ENCODE results near the gene DMD.

DNA sequence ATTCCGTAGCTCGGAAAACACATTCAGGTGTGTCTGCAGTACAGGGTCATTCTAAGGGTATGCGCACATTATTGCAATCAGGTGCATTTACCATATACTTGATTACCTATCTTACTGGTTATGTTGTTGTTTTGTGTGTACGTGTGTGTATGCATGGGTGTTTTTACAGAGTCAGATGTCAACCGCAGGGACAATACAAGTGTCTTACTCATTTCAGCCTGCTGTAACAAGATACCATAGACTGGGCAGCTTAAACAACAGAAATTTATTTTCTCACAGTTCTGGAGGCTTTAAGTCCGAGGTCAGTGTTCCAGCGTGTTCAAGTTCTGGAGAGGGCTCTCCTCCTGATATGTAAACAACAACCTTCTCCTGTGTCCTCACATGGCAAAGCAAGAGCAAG, 316.7 kb downstream of the DMD start:
- TF ChIP-seq, protein P1, sequence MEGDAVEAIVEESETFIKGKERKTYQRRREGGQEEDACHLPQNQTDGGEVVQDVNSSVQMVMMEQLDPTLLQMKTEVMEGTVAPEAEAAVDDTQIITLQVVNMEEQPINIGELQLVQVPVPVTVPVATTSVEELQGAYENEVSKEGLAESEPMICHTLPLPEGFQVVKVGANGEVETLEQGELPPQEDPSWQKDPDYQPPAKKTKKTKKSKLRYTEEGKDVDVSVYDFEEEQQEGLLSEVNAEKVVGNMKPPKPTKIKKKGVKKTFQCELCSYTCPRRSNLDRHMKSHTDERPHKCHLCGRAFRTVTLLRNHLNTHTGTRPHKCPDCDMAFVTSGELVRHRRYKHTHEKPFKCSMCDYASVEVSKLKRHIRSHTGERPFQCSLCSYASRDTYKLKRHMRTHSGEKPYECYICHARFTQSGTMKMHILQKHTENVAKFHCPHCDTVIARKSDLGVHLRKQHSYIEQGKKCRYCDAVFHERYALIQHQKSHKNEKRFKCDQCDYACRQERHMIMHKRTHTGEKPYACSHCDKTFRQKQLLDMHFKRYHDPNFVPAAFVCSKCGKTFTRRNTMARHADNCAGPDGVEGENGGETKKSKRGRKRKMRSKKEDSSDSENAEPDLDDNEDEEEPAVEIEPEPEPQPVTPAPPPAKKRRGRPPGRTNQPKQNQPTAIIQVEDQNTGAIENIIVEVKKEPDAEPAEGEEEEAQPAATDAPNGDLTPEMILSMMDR (IDR thresholded peaks at IDR 0.05): no peak
- no peak for TF ChIP-seq POLR2A (IDR thresholded peaks at IDR 0.05)
